IMR-90 (cell line): ENCODE measurements around the gene AHI1. TPM values are rescaled to one million over a fixed set of nuclear protein-coding genes. Genes with fewer than 3 reads are reported as not detected.

Experiments
- ATAC-seq: fragments of 200-7000 bp; cut with Tn5 transposase; 2 replicates; pipeline ENCODE4 v1.9.1; 2020; ENCODE audit warnings: low read depth, mild to moderate bottlenecking, moderate library complexity
- BruUV-seq: library from RNA; stranded (reverse); fragments of 400-500 nt; replicated peaks from 2 replicates; lab custom pipeline; 2021; lab: Mats Ljungman, UMichigan
- CTCF ChIA-PET: fragments of 300-600 bp; formaldehyde crosslinking; extraction: SDS; loops from one replicate; lab custom pipeline; 2021; ENCODE audit warnings: antibody characterized with exemption; lab: Yijun Ruan, JAX
- POLR2A ChIA-PET: fragments of 300-600 bp; sonication (Branson Sonifier 250); formaldehyde crosslinking; loops from one replicate; lab custom pipeline; 2022; ENCODE audit warnings: antibody characterized with exemption; ENCODE audit not compliant: unreplicated experiment; lab: Charles Lee
- DNase-seq: peaks from one replicate; pipeline ENCODE4 v3.0.0; 2013
- H2AFZ ChIP-seq: replicated peaks from 2 replicates; pipeline ENCODE3; 2013; ENCODE audit warnings: low read length, mild to moderate bottlenecking; ENCODE audit not compliant: poor library complexity
- H2AK5ac ChIP-seq: 2 replicates; pipeline ENCODE4 v1.6.1; 2013; ENCODE audit warnings: low read depth, low read length, inconsistent platforms
- H2AK9ac ChIP-seq: replicated peaks from 2 replicates; pipeline ENCODE3; 2013; ENCODE audit warnings: mild to moderate bottlenecking, low read depth, low read length, moderate library complexity; ENCODE audit not compliant: poor library complexity
- H2BK120ac ChIP-seq: 2 replicates; pipeline ENCODE4 v1.6.1; 2013; ENCODE audit warnings: low read depth, low read length, inconsistent platforms
- H2BK15ac ChIP-seq: 3 replicates; pipeline ENCODE4 v1.6.1; 2013; ENCODE audit warnings: low read depth, low read length, inconsistent platforms
- H2BK20ac ChIP-seq: 2 replicates; pipeline ENCODE4 v1.6.1; 2013; ENCODE audit warnings: low read depth, mild to moderate bottlenecking, inconsistent platforms, low read length, moderate library complexity
- H2BK5ac ChIP-seq: 2 replicates; pipeline ENCODE4 v1.6.1; 2013; ENCODE audit warnings: mild to moderate bottlenecking, low read depth, low read length, inconsistent platforms; ENCODE audit not compliant: poor library complexity, severe bottlenecking
- H3K14ac ChIP-seq: replicated peaks from 2 replicates; pipeline ENCODE4 v1.6.1; 2013; ENCODE audit warnings: low read depth, low read length, inconsistent platforms
- H3K18ac ChIP-seq: 2 replicates; pipeline ENCODE4 v1.6.1; 2013; ENCODE audit warnings: low read depth, low read length, control low read depth
- H3K23ac ChIP-seq: 2 replicates; pipeline ENCODE4 v1.6.1; 2013; ENCODE audit warnings: low read depth, low read length, inconsistent platforms
- H3K27ac ChIP-seq: 2 replicates; pipeline ENCODE4 v1.5.1; 2013; ENCODE audit warnings: mild to moderate bottlenecking, control low read depth, low read length; ENCODE audit not compliant: insufficient read depth
- H3K27me3 ChIP-seq: 2 replicates; pipeline ENCODE4 v1.6.1; 2013; ENCODE audit warnings: low read length; ENCODE audit not compliant: control insufficient read depth, insufficient read depth
- H3K36me3 ChIP-seq: 2 replicates; pipeline ENCODE4 v1.6.1; 2013; ENCODE audit warnings: low read length, mixed read lengths; ENCODE audit not compliant: control insufficient read depth, insufficient read depth
- H3K4ac ChIP-seq: 2 replicates; pipeline ENCODE4 v1.6.1; 2013; ENCODE audit warnings: low read depth, low read length, inconsistent platforms
- H3K4me1 ChIP-seq: 2 replicates; pipeline ENCODE4 v1.6.1; 2013; ENCODE audit warnings: low read length, mixed read lengths; ENCODE audit not compliant: control insufficient read depth, insufficient read depth
- H3K4me2 ChIP-seq: 2 replicates; pipeline ENCODE4 v1.6.1; 2013; ENCODE audit warnings: low read depth, mild to moderate bottlenecking, control low read depth, low read length, moderate library complexity
- H3K4me3 ChIP-seq: 2 replicates; pipeline ENCODE4 v1.5.1; 2013; ENCODE audit warnings: low read depth, mild to moderate bottlenecking, control low read depth, low read length, moderate library complexity; ENCODE audit not compliant: insufficient read depth
- H3K56ac ChIP-seq: 2 replicates; pipeline ENCODE4 v1.6.1; 2013; ENCODE audit warnings: low read length, inconsistent platforms; ENCODE audit not compliant: insufficient read depth; ENCODE audit errors: extremely low read depth
- H3K79me1 ChIP-seq, 2 experiments: 2 replicates each; pipeline ENCODE4 v1.6.1; 2013; ENCODE audit warnings: low read length in 2 of 2, inconsistent platforms in 1 of 2, low read depth in 1 of 2
- H3K9ac ChIP-seq: 2 replicates; pipeline ENCODE4 v1.6.1; 2013; ENCODE audit warnings: low read depth, low read length, control low read depth
- H3K9me1 ChIP-seq: 2 replicates; pipeline ENCODE4 v1.6.1; 2013; ENCODE audit warnings: low read length, inconsistent platforms; ENCODE audit not compliant: insufficient read depth
- H3K9me3 ChIP-seq: 2 replicates; pipeline ENCODE4 v1.6.1; 2013; ENCODE audit warnings: low read length; ENCODE audit not compliant: control insufficient read depth, insufficient read depth
- H4K20me1 ChIP-seq: 2 replicates; pipeline ENCODE4 v1.6.1; 2013; ENCODE audit warnings: low read length, inconsistent platforms; ENCODE audit not compliant: insufficient read depth
- H4K5ac ChIP-seq: 2 replicates; pipeline ENCODE4 v1.6.1; 2013; ENCODE audit warnings: mild to moderate bottlenecking, low read depth, low read length, control low read depth
- H4K8ac ChIP-seq, 2 experiments: 2 replicates each; pipeline ENCODE4 v1.6.1; 2013; ENCODE audit warnings: low read depth in 2 of 2, low read length in 2 of 2, control low read depth in 1 of 2, inconsistent platforms in 1 of 2
- H4K91ac ChIP-seq: 2 replicates; pipeline ENCODE4 v1.6.1; 2013; ENCODE audit warnings: low read depth, low read length, inconsistent platforms; ENCODE audit not compliant: insufficient read depth
- BHLHE40 ChIP-seq: fragments of 150-350 bp; IDR thresholded peaks from 2 replicates; pipeline ENCODE4 v1.6.1; 2016; ENCODE audit warnings: mild to moderate bottlenecking, low read depth, low read length
- CEBPB ChIP-seq: IDR thresholded peaks from 2 replicates; pipeline ENCODE4 v1.6.1; 2012; ENCODE audit warnings: low read depth, low read length, improper control_type of control experiment
- CHD1 ChIP-seq: IDR thresholded peaks from 2 replicates; pipeline ENCODE4 v1.6.1; 2012; ENCODE audit warnings: low read depth, low read length, improper control_type of control experiment
- ELK1 ChIP-seq: fragments of 150-350 bp; IDR thresholded peaks from 2 replicates; pipeline ENCODE4 v1.6.1; 2016; ENCODE audit warnings: low read depth, mild to moderate bottlenecking, low read length, moderate library complexity, borderline replicate concordance
- FOS ChIP-seq: fragments of 150-350 bp; IDR thresholded peaks from 2 replicates; pipeline ENCODE4 v1.6.1; 2016; ENCODE audit warnings: low read depth, low read length
- MAFK ChIP-seq: IDR thresholded peaks from 2 replicates; pipeline ENCODE4 v1.6.1; 2012; ENCODE audit warnings: low read depth, low read length, improper control_type of control experiment
- MXI1 ChIP-seq: IDR thresholded peaks from 2 replicates; pipeline ENCODE4 v1.6.1; 2012; ENCODE audit warnings: low read depth, mild to moderate bottlenecking, low read length, moderate library complexity, borderline replicate concordance
- NFE2L2 ChIP-seq: fragments of 150-350 bp; IDR thresholded peaks from 2 replicates; pipeline ENCODE4 v1.6.1; 2016; ENCODE audit warnings: low read depth, mild to moderate bottlenecking, low read length
- POLR2A ChIP-seq: IDR thresholded peaks from 2 replicates; pipeline ENCODE4 v1.6.1; 2012; ENCODE audit warnings: mild to moderate bottlenecking, low read depth, low read length
- RCOR1 ChIP-seq: IDR thresholded peaks from 2 replicates; pipeline ENCODE4 v1.6.1; 2012; ENCODE audit warnings: mild to moderate bottlenecking, low read length, improper control_type of control experiment; ENCODE audit not compliant: insufficient replicate concordance
- RFX5 ChIP-seq: IDR thresholded peaks from 2 replicates; pipeline ENCODE4 v1.8.0; 2012; ENCODE audit warnings: low read depth, mild to moderate bottlenecking, low read length, moderate library complexity
- SMC3 ChIP-seq: fragments of 150-350 bp; IDR thresholded peaks from 2 replicates; pipeline ENCODE4 v1.6.1; 2016; ENCODE audit warnings: low read depth, mild to moderate bottlenecking, antibody characterized with exemption, low read length, moderate library complexity
- USF2 ChIP-seq: fragments of 150-350 bp; IDR thresholded peaks from 2 replicates; pipeline ENCODE4 v1.6.1; 2017; ENCODE audit warnings: mild to moderate bottlenecking, antibody characterized with exemption, low read length, low read depth
- WGBS, 2 experiments: methylation state at CpG; one replicate each; pipeline versions ENCODE4 v1.1.5 to v1.1.7; 2013; ENCODE audit warnings: missing lambda C conversion rate in 2 of 2; ENCODE audit not compliant: insufficient read length in 1 of 2; ENCODE audit errors: extremely low coverage in 2 of 2; 5-methylcytosine and 5-hydroxymethylcytosine counted together
- dilution Hi-C: fragments of 300-500 bp; cut with HindIII; formaldehyde crosslinking; loops from one replicate; pipeline ENCODE4 v1.14.3; 2018; ENCODE audit warnings: low sequenced_read_pairs; ENCODE audit not compliant: unreplicated experiment
- in situ Hi-C: fragments of 300-500 bp; cut with MboI; formaldehyde crosslinking; loops from 3 replicates; pipeline ENCODE4 v1.14.3; 2019; ENCODE audit warnings: low sequenced_read_pairs, inconsistent platforms, mixed read lengths
- intact Hi-C: fragments of 100-400 bp; cut with micrococcal nuclease; formaldehyde crosslinking; loops from 2 replicates; pipeline ENCODE4 v1.10.0; 2022
- polyA plus RNA-seq, 3 experiments: library from polyadenylated mRNA; depleted of rRNA; stranded (reverse); fragments of >200 nt; gene quantifications; 2 replicates each; pipeline ENCODE4 v1.2.3, GENCODE V29; 2012; ENCODE audit warnings: low replicate concordance in 1 of 3
- total RNA-seq: library from RNA; depleted of rRNA; stranded (reverse); fragments of >200 nt; gene quantifications from 2 replicates; pipeline ENCODE4 v1.2.3, GENCODE V29; 2012

Gene AHI1
- total and polyA plus RNA-seq, 2 of the 4 experiments (the other 2 are of a cell fraction): 9.5 to 19.4 TPM

GRCh38 chr6:135306166-135306565, 191.4 kb downstream of the AHI1 start:
- Histone ChIP-seq H4K5ac (no peak overlapping the region), H3K27ac (no peak overlapping the region), H3K79me1 (no peaks in the 10 kb centered on the region), H3K9me1 (no peaks in the 10 kb centered on the region; the same call in 1 of the 2 replicates), H2BK20ac (no peak overlapping the region), H3K4me1 (no peaks in the 10 kb centered on the region), H2AK9ac (no peak overlapping the region), H3K4me3 (no peak overlapping the region), H3K18ac (no peak overlapping the region), H3K23ac (no peak overlapping the region), H2AFZ (no peak overlapping the region), H3K36me3 (peaks cover 7% of the 10 kb centered on the region; the same call in 1 of the 2 replicates), H2BK120ac (no peak overlapping the region), H3K4ac (no peak overlapping the region), H3K56ac (no peak overlapping the region), H4K8ac (no peak overlapping the region), H2BK5ac (no peak overlapping the region), H3K14ac (no peak overlapping the region), H2BK15ac (no peak overlapping the region), H4K91ac (no peak overlapping the region), H3K9me3 (no peaks in the 10 kb centered on the region), H2AK5ac (no peak overlapping the region), H4K20me1 (no peaks in the 10 kb centered on the region), H3K4me2 (no peak overlapping the region), H3K27me3 (no peaks in the 10 kb centered on the region), H3K9ac (no peak overlapping the region)
- BruUV-seq: no TSS peak
- ChIA-PET POLR2A (no interaction called here), CTCF (no interaction called here)
- TF ChIP-seq CHD1: no peak
- TF ChIP-seq MXI1: no peak
- no peak for TF ChIP-seq USF2
- TF ChIP-seq BHLHE40: no peak
- no peak for TF ChIP-seq POLR2A
- TF ChIP-seq RCOR1: no peak
- no peak for TF ChIP-seq MAFK
- TF ChIP-seq RFX5: no peak
- no peak for TF ChIP-seq ELK1
- TF ChIP-seq SMC3: no peak
- TF ChIP-seq CEBPB: no peak
- no peak for TF ChIP-seq FOS
- TF ChIP-seq NFE2L2: no peak
- DNase-seq (no peak), ATAC-seq (no peak)
- in situ Hi-C loops: no loop called here
- WGBS, 2 experiments: no CpG with 5 or more reads among the region's 2 CpGs
- dilution Hi-C loops: no loop called here
- intact Hi-C loops: no loop called here
